Fibroblast of pulmonary artery (primary cell): ENCODE measurements around the gene FXYD4.

ENCODE experiments used
- DNase-seq: peaks from one replicate; pipeline ENCODE4 v3.0.0-alpha.2; 2010; ENCODE audit warnings: low read depth
- H3K4me3 ChIP-seq: replicated peaks from 2 replicates; pipeline ENCODE4 v1.5.1; 2011; ENCODE audit warnings: low read depth, mild to moderate bottlenecking, control low read depth, low read length, moderate library complexity
- CTCF ChIP-seq: IDR thresholded peaks from 2 replicates; pipeline ENCODE4 v1.5.1; 2011; ENCODE audit warnings: mild to moderate bottlenecking, control low read depth, low read length, inconsistent platforms; ENCODE audit errors: missing control alignments

FXYD4 gene

GRCh38 chr10:43365001-43365400, 6.4 kb upstream of the FXYD4 start:
- H3K4me3 ChIP-seq = no peak overlapping the region
- no peak for TF ChIP-seq CTCF
- no peak for DNase-seq

GRCh38 chr10:43369921-43370320, 1.5 kb upstream of the FXYD4 start:
- TF ChIP-seq CTCF = no peak
- no peak overlapping the region for H3K4me3 ChIP-seq
- no peak for DNase-seq

DNA sequence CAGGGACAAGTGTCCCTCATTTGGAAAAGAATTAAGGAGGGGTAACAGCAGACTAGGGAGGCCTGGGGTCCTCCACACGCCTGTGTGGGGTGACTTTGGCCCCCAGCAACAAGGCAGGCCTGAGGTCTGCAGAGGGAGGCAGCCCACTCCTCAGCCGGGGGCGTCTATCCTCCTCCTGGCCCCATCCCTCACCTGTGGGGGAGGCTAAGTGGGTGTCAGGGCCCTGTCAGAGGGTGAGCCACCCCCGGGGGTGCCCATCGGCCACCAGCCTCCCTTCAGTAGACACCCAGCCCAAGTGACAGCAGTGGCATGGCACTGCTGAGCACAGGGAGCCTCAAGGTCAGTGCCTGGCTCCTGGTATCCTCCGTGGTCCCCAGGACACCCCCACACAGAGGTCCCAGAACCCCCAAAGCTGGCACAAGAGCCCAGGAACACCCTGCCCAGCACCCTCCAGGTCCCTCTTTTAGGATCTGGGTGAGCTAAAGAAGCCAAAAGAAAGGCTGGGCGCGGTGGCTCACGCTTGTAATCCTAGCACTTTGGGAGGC, 693 bp upstream of the FXYD4 start:
- no peak for DNase-seq
- H3K4me3 ChIP-seq = no peak overlapping the region
- TF ChIP-seq CTCF = no peak

- H3K4me3 ChIP-seq = no peak overlapping the region
- TF ChIP-seq CTCF = no peak
- no peak for DNase-seq
Measured at GRCh38 chr10:43372765-43373361, 1.4 kb downstream of the FXYD4 start.

- TF ChIP-seq CTCF = no peak
Measured at GRCh38 chr10:43373461-43373860, 2.0 kb downstream of the FXYD4 start.

GRCh38 chr10:43374194-43374593, 2.8 kb downstream of the FXYD4 start:
- no peak for DNase-seq
- no peak overlapping the region for H3K4me3 ChIP-seq
- no peak for TF ChIP-seq CTCF

More at GRCh38 chr10:43373461-43373860, 2.0 kb downstream of the FXYD4 start:
- DNase-seq = no peak
- no peak overlapping the region for H3K4me3 ChIP-seq
